H1 (cell line): ENCODE data around the gene UGT1A10. TPM values are rescaled to one million over a fixed set of nuclear protein-coding genes. Genes with fewer than 3 reads are reported as not detected.

Experiments used
- HDAC2 ChIP-seq, 2 experiments: fragments of 300-600 bp in 1 of 2; sonication (generic) in 1 of 2; IDR thresholded peaks; 2 replicates each; pipeline ENCODE4 v1.6.1; 2011 to 2012; ENCODE audit warnings: low read depth in 2 of 2, low read length in 2 of 2, mild to moderate bottlenecking in 2 of 2, moderate library complexity in 2 of 2, borderline replicate concordance in 1 of 2, inconsistent platforms in 1 of 2
- KDM5A ChIP-seq: fragments of 200-600 bp; IDR thresholded peaks from 2 replicates; pipeline ENCODE4 v1.7.1; 2012; ENCODE audit warnings: mild to moderate bottlenecking, low read length, inconsistent platforms, mixed read lengths
- PHF8 ChIP-seq: fragments of 200-600 bp; sonication (generic); conservative IDR thresholded peaks from 2 replicates; pipeline ENCODE4 v1.7.1; 2012; ENCODE audit warnings: low read depth, mild to moderate bottlenecking, inconsistent platforms, low read length, moderate library complexity
- RBBP5 ChIP-seq: IDR thresholded peaks from 2 replicates; pipeline ENCODE4 v1.7.1; 2012; ENCODE audit warnings: low read depth, mild to moderate bottlenecking, inconsistent platforms, low read length, moderate library complexity, borderline replicate concordance
- YY1 ChIP-seq: IDR thresholded peaks from 2 replicates; pipeline ENCODE4 v1.6.1; 2011; ENCODE audit warnings: low read depth, mild to moderate bottlenecking, low read length
- ZNF274 ChIP-seq: IDR thresholded peaks from 2 replicates; pipeline ENCODE4 v1.7.0; 2012; ENCODE audit warnings: low read length, borderline replicate concordance; ENCODE audit errors: extremely low read depth
- polyA plus RNA-seq, 7 experiments: library from polyadenylated mRNA; depleted of rRNA in 3 of 7; stranded (reverse) in 5 of 7; unstranded in 2 of 7; fragments of >200 nt in 5 of 7; fragments of 200-250 nt in 2 of 7; gene quantifications; 1 replicate in 5 of 7; 2 replicates in 1 of 7; 4 replicates in 1 of 7; pipeline versions ENCODE4 v1.2.1 to v1.2.3, GENCODE V29; 2011 to 2013; ENCODE audit warnings: missing spikeins in 2 of 7, mixed read lengths in 2 of 7
- total RNA-seq: library from RNA; stranded (reverse); fragmentation: NEBNext Ultra II Directional; extraction: Animal tissue kit (Norgen Biotek cat#: 25700); gene quantifications from 2 replicates; pipeline ENCODE4 v1.2.1, GENCODE V29; 2021

The UGT1A10 gene
- total and polyA plus RNA-seq, 2 of the 8 experiments (the other 6 are each of a cell fraction or from before 2014, with no cell fraction given), result not detected

DNA sequence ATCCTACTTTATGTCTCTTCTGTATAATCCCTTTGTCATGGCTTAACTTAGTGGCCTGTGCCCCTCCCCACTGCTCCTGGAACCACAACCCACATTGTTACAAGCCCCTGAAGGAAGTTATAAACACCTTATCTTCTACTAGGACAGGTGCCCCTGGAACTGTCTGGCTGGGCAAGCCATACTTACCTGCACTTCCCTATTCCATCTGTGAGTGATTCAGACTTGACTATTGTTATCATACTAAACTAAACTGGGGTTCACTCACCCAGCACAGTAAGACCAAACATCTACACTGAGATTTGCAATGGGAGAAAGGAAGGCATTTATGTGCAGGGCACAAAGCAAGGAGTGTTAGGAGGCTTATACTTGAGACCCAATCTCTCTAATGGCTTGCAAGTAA lies 52.8 kb downstream of the UGT1A10 start (continued):
- no peak for TF ChIP-seq YY1
- TF ChIP-seq HDAC2 (IDR thresholded peaks at IDR 0.05; ENCODE audit: borderline replicate concordance in 1 of 2, low read depth in 2 of 2, low read length in 2 of 2), result no peak
- no peak for TF ChIP-seq ZNF274
- no peak for TF ChIP-seq RBBP5
- TF ChIP-seq KDM5A, result no peak
- no peak for TF ChIP-seq PHF8
